ENCODE measurements around the gene MYLK. TPM values are rescaled to one million over a fixed set of nuclear protein-coding genes. Genes with fewer than 3 reads are reported as not detected.

MYLK gene
- total RNA-seq, 1 experiment from 2014 or later: not detected

- no peak for DNase-seq (ENCODE audit: low spot score)
- in situ Hi-C loops (cut with HindIII; ENCODE audit: low sequenced_read_pairs): no loop called here
These were observed 189.0 kb downstream of the MYLK start for GRCh38 chr3:123695152-123695551.

DNA sequence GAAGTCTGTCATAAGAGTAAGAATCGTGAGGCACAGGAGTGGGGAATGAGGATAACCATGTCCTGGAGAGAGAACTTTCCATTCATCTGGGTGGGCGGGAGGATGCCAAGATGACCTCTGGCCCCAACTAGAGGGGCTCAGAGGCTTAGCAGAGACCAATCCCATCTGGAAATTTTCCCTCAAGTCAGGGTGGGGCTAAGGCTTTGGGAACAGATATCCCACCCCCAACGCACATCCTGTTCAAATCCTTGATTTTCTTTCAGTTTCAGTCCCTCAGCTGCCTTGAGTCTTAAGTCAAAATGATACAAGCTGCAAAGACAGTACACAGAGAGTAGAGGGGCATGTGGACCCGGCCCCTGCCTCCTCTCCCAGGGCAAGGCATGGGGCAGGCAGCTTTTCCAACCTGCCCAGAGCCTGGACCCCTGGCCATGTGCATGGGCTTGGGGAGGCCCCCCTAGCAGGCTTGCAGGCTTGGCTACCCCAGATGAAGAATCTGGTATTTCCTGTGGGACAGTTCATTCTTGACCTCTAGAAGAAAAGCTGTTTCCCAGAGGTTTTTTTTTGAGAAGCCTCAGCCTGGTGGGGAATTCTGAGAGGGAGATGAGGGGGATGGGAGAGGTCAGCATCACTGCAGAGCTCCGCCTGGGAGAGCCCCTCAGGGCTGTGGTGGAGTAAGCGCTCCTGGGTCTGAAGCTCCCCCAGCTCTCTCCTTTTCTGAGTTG is 189.6 kb downstream of the MYLK start:
- in situ Hi-C loops (cut with HindIII; ENCODE audit: low sequenced_read_pairs): no loop called here
- no peak for DNase-seq (ENCODE audit: low spot score)

DNA sequence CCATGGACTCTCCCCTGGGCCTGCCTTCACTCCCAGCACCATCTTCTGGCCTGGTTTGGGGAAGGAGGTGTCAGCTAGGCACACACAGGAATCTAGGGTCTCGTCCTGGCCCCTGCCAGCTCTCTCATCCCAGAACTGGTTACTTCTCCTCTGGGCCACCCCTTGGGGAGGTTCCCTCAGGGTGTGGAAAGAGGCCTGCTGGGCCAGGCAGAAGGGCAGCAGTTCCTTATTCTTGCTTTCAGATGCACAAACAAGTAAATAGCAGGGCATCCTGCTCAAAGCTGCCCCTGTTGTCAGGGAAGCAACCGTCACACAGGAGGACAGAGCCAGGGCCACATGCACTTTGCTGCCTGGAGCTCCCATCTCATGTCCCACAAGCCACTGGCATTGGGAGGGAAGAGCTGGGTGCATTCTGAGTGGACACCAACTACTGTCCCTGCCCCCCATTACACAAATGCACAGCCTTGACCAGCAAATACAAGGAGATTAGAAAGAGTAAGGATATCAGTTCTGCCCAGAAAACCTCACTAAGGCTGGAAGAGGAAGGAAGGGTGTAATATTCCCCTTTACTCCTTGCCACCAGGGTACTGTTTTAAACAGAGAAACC is 190.4 kb downstream of the MYLK start:
- in situ Hi-C loops (cut with HindIII; ENCODE audit: low sequenced_read_pairs): no loop called here
- no peak for DNase-seq (ENCODE audit: low spot score)

GRCh38 chr3:123692671-123693070 is 191.5 kb downstream of the MYLK start:
- no peak for DNase-seq (ENCODE audit: low spot score)
- in situ Hi-C loops (cut with HindIII; ENCODE audit: low sequenced_read_pairs): no loop called here

- DNase-seq (ENCODE audit: low spot score): no peak
- in situ Hi-C loops (cut with HindIII; ENCODE audit: low sequenced_read_pairs): no loop called here
These were observed 192.1 kb downstream of the MYLK start for GRCh38 chr3:123692041-123692440.

GRCh38 chr3:123689831-123690230 is 194.3 kb downstream of the MYLK start:
- no peak for DNase-seq (ENCODE audit: low spot score)

DNA sequence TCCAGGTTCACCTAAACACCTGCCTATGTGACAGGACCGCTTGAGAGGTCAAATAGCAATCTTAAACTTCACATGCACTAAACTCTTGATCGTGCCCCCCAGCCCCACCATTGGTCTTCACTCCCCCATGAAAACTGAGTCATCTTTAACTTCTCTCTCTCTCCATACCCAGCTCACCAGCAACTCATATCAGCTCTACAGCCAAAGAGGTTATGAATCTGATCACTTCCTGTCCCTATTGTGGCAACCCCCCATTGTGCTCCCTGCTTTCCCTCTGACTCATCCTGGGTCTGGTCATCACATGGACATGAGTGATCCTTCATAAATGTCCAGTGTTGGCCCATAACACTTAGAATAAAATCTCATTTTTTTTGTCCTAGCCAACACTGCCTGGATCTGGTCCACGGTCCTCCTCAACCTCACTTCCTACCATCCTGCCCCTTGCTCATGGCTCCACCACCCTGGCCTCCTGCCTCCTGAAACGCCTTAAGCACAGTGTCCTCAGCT is 195.8 kb downstream of the MYLK start:
- DNase-seq (ENCODE audit: low spot score): no peak
- in situ Hi-C loops (cut with HindIII; ENCODE audit: low sequenced_read_pairs): no loop called here

More at GRCh38 chr3:123689831-123690230, 194.3 kb downstream of the MYLK start:
- in situ Hi-C loops (cut with HindIII; ENCODE audit: low sequenced_read_pairs): no loop called here

- DNase-seq (ENCODE audit: low spot score): no peak
- in situ Hi-C loops (cut with HindIII; ENCODE audit: low sequenced_read_pairs): no loop called here
These were observed 196.8 kb downstream of the MYLK start for GRCh38 chr3:123687286-123687685.

- in situ Hi-C loops (cut with HindIII; ENCODE audit: low sequenced_read_pairs): no loop called here
- DNase-seq (ENCODE audit: low spot score): no peak
These were observed 197.9 kb downstream of the MYLK start for GRCh38 chr3:123686251-123686650.

DNA sequence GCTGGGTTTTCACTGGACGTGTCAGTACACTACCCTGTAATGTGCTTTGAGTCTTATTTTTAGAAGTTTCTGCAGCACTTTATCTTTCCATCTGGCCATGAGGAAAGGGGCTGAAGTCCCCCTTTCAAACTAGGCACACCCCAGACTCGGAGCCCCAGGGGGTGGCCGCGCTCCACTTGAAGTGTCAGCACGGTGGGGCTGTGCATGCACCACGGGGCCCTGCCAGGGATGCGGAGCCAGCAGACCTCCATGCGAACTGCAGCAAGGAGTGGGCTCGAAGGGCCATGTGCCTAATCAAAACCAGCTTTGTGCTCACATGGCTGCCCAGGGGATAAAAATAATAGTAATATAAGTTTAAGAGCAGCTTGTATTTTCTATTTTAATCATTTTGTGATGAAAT is 198.4 kb downstream of the MYLK start:
- in situ Hi-C loops (cut with HindIII; ENCODE audit: low sequenced_read_pairs): no loop called here
- no peak for DNase-seq (ENCODE audit: low spot score)

DNA sequence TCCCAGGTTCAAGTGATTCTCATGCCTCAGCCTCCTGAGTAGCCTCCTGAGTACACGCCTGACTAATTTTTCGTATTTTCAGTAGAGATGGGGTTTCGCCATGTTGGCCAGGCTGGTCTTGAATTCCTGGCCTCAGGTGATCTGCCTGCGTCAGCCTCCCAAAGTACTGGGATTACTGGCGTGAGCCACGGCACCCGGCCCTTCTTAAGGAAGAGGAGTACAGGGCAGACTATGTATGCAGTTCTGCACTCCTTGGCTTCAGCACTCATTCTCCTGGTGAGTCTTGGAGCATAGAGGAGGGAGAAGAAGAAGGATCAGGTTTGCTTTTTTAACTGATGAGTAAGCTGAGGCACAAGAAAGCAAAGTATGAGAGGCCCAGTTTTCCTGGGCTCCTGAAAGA is 199.5 kb downstream of the MYLK start:
- DNase-seq (ENCODE audit: low spot score): no peak
- in situ Hi-C loops (cut with HindIII; ENCODE audit: low sequenced_read_pairs): no loop called here

- in situ Hi-C loops (cut with HindIII; ENCODE audit: low sequenced_read_pairs): no loop called here
- DNase-seq (ENCODE audit: low spot score): no peak
These were observed 199.9 kb downstream of the MYLK start for GRCh38 chr3:123684209-123684608.

DNA sequence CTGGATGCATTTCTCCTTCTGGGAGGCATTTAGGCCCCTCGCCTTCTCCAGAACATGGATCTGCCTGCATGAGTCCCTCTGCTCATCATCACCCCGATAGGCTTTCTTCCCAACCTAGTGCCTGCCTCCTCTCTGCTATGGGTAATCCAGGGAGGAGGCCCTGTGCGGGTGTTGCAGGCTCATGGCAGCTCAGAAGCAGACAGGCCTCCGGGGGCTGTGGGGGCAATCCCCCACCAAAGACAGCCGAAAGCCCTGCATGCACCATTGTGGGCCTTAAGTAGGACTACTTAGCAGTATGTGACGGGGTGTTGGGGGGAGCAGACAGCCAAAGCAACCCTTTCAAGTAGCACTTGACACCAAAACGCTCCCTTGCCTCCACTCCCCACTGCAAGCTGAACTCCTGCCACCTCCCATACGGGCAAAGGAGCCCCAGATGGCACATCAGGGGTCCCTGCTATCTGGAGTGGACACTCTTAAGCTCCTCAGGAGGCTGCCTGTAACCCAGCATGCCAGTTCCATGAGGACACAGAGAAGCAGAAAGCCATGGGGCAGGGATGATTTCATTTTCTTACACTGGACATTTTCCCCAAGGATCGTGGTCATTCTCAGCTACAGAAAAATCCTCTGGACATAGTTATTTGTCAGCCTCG is 200.5 kb downstream of the MYLK start:
- in situ Hi-C loops (cut with HindIII; ENCODE audit: low sequenced_read_pairs): no loop called here
- no peak for DNase-seq (ENCODE audit: low spot score)

DNA sequence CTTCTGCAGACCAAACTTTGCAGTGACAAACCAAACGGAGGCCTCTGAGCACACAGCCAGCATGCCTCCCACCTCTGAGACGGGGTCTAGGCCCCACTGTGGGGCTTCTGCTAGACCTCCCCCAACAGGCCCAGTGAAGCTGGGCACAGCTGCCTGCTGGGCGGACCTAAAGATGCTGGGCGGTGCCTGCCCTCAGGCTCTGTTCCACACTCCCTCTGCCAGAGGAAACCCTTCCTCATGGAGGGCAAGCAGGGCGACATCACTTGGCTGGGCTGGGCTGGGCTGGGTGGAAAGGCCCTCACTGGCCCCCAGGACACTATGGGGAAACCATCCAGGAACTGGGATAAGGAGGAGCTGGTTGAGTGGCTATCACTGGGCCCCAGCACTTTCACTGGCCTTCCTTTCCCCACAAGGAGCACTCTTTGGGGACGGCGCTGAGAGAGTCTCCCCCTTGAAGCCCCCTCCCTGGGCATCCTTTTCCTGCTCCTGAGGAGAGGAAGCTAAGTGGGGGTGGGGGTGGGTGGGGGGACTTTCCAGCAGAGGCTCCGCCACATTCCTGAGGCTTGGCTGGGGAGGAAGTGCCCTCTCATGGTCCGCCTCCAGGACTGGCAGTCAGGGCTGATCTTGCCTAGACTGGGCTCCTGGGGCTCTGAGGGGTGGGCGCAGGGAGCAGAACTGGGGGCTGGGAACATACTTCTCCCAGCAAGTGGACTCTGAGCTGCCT is 201.2 kb downstream of the MYLK start:
- in situ Hi-C loops (cut with HindIII; ENCODE audit: low sequenced_read_pairs): no loop called here

GRCh38 chr3:123682302-123682701 is 201.8 kb downstream of the MYLK start:
- no peak for DNase-seq (ENCODE audit: low spot score)
- in situ Hi-C loops (cut with HindIII; ENCODE audit: low sequenced_read_pairs): no loop called here

More for the DNA sequence above, 201.2 kb downstream of the MYLK start:
- no peak for DNase-seq (ENCODE audit: low spot score)

DNA sequence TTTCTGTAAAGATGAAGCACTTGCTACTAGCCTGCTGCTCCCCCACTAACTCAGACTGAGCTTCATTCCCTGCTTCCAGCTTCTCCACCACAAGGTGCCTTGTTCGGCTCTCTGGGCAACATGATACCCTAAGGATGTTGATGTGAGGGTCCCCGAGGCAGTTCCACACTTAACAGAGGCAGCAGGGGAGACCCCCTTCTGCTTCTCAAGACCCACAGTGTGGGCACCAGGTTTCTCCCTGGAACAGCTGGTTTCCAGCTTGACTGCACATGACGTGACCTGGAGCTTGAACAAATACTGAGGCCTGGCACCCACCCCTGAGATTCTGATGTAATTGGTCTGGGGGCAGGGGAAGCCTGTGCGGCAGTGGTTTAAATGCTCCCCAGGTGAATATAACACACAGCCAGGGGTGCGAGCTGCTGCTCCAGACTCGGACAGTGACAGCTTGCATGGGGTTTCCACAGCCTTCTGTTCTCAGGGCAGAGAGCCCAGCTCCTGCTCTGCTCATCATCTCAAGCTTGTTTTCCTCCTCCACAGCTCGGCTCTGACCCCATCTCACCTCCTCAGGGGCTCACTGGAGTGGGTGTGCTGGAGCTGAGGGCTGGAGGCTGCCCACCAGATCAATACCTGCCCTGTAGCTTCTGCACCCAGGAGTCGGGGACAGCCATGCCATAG is 204.3 kb downstream of the MYLK start:
- in situ Hi-C loops (cut with HindIII; ENCODE audit: low sequenced_read_pairs): no loop called here
- DNase-seq (ENCODE audit: low spot score): peak; percentile 27

DNA sequence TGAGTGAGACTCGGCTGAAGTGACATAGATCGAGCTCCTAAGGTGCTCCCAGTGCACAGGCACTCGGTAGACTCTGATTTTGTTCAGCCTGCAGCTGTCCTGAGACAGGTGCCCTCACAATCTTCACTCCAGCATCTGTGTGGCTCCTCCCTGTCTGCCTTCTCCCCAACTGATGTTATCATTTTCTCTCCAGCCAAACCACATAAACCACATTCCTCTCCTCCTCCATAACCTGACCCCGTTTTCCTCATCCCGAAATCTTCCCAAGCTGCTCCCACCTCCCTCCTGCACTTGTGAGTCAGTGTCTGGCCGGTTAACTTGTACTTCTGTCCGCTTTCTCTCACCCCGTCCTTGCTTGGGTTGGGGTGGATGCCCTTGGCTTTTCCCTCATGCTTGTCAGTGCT is 206.0 kb downstream of the MYLK start:
- no peak for DNase-seq (ENCODE audit: low spot score)

GRCh38 chr3:123672429-123673146 is 211.5 kb downstream of the MYLK start:
- DNase-seq (ENCODE audit: low spot score): no peak
- in situ Hi-C loops (cut with HindIII; ENCODE audit: low sequenced_read_pairs): no loop called here

More for the DNA sequence above, 206.0 kb downstream of the MYLK start:
- in situ Hi-C loops (cut with HindIII; ENCODE audit: low sequenced_read_pairs): no loop called here

- in situ Hi-C loops (cut with HindIII; ENCODE audit: low sequenced_read_pairs): no loop called here
These were observed 213.4 kb downstream of the MYLK start for GRCh38 chr3:123670743-123671142.

More at GRCh38 chr3:123670743-123671142, 213.4 kb downstream of the MYLK start:
- no peak for DNase-seq (ENCODE audit: low spot score)

All from G401 (cell line).